ENCODE measurements around the gene MAMDC2. TPM values are rescaled to one million over a fixed set of nuclear protein-coding genes. Genes with fewer than 3 reads are reported as not detected.

Gene MAMDC2
- total and polyA plus RNA-seq, 2 of the 4 experiments (the other 2 are of a cell fraction): 5.0 to 5.2 TPM

DNA sequence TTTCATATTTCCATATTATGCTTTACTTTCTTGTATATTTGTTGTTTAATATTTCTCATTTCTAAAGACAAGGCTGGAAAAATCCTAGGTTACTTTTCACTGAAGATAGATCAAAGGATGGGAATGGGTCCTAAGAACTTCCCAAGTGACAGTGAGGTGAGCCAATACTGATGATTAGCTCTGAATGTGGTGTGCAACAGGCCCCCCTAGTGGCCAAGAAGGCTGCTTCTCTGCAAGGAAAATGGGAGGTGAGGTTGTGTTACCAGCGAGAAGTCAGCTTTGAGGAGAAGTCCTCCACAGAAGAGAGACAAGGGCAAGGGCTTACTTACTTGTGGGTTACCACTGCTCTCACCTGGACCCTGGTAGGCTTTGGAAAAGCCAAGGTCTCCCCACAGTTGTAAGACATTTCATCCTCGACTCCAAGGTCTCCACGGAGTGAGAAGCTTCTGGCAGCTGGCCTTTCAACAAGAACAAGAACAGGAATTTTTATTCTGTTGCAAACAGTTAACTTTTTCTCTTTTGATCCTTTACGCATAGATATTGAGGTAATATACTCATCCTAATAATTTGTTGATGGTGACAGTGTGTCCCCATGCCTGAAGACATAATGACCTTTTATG, 69.9 kb downstream of the MAMDC2 start (continued):
- no peak for TF ChIP-seq RFX5 (IDR thresholded peaks at IDR 0.05; ENCODE audit: low read depth, low read length)

DNA sequence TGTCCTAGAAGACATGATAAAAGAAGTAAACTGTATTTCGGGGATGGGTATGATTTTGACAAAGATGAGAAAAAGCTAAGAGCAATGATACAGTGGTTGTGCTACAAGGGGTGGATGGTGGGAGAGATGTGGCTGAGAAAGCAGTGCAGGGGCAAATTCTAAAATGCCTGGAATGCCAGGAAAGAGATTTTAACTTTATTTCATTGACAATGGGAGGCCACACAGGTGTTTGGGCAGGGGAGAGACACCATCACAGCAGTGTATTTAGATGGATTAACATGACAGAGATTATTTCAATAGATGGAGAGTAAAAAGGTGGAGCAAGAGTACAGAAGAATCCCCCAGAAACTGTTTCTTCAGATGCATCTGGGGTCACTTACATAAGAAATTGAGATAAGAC, 71.2 kb downstream of the MAMDC2 start:
- Histone ChIP-seq H4K8ac (ENCODE audit: low read depth in 2 of 2, low read length in 2 of 2) (no peak overlapping the region), H3K9ac (ENCODE audit: low read depth, low read length) (no peak overlapping the region), H3K18ac (ENCODE audit: low read depth, low read length) (no peak overlapping the region), H3K27me3 (ENCODE audit: control insufficient read depth, insufficient read depth, low read length) (no peaks in the 10 kb centered on the region), H3K14ac (replicated peaks; ENCODE audit: low read depth, low read length) (no peak overlapping the region), H2AK9ac (replicated peaks; ENCODE audit: low read depth, low read length, poor library complexity) (no peak overlapping the region), H3K4ac (ENCODE audit: low read depth, low read length) (no peak overlapping the region), H3K23ac (ENCODE audit: low read depth, low read length) (no peak overlapping the region), H4K20me1 (ENCODE audit: insufficient read depth, low read length) (no peaks in the 10 kb centered on the region), H2AK5ac (ENCODE audit: low read depth, low read length) (no peak overlapping the region), H2AFZ (replicated peaks; ENCODE audit: low read length, poor library complexity) (no peak overlapping the region), H4K5ac (ENCODE audit: low read depth, low read length) (no peak overlapping the region), H2BK120ac (ENCODE audit: low read depth, low read length) (no peak overlapping the region), H3K56ac (ENCODE audit: extremely low read depth, insufficient read depth, low read length) (no peak overlapping the region), H4K91ac (ENCODE audit: insufficient read depth, low read depth, low read length) (no peak overlapping the region), H3K4me3 (ENCODE audit: insufficient read depth, low read depth, low read length) (no peak overlapping the region), H2BK20ac (ENCODE audit: low read depth, low read length) (no peak overlapping the region), H2BK15ac (ENCODE audit: low read depth, low read length) (no peak overlapping the region), H3K4me1 (ENCODE audit: control insufficient read depth, insufficient read depth, low read length) (peaks cover 12% of the 10 kb centered on the region; the same call in 1 of the 2 replicates), H3K36me3 (ENCODE audit: control insufficient read depth, insufficient read depth, low read length) (no peaks in the 10 kb centered on the region), H2BK5ac (ENCODE audit: low read depth, low read length, poor library complexity, severe bottlenecking) (no peak overlapping the region), H3K27ac (ENCODE audit: insufficient read depth, low read length) (no peak overlapping the region), H3K4me2 (ENCODE audit: low read depth, low read length) (no peak overlapping the region), H3K9me3 (ENCODE audit: control insufficient read depth, insufficient read depth, low read length) (no peaks in the 10 kb centered on the region), H3K79me1 (ENCODE audit: low read depth in 1 of 2, low read length in 2 of 2) (no peaks in the 10 kb centered on the region), H3K9me1 (ENCODE audit: insufficient read depth, low read length) (peaks cover 13% of the 10 kb centered on the region)
- intact Hi-C loops (cut with micrococcal nuclease): loop anchor here (10.0 kb wide), 2 partner anchors 370 to 690 kb away; no protein-coding TSS in a partner anchor
- DNase-seq (no peak), ATAC-seq (ENCODE audit: low read depth) (no peak)
- in situ Hi-C loops (cut with MboI; ENCODE audit: low sequenced_read_pairs): loop anchor here (5.0 to 25.0 kb wide), 3 partner anchors 110 to 703 kb away; no protein-coding TSS in a partner anchor
- 100% methylated on average over 1 of the region's 1 CpG; no CpG with 5 or more reads in 1 of the 2 experiments for WGBS, 2 experiments (ENCODE audit: extremely low coverage in 2 of 2, insufficient read length in 1 of 2)
- BruUV-seq (replicated peaks): no TSS peak
- dilution Hi-C loops (cut with HindIII; ENCODE audit: low sequenced_read_pairs, unreplicated experiment): no loop called here
- POLR2A ChIA-PET (ENCODE audit: unreplicated experiment): no interaction called here
- CTCF ChIA-PET: no interaction called here
- TF ChIP-seq RAD21 (IDR thresholded peaks at IDR 0.05; ENCODE audit: low read length) (no peak), NFE2L2 (IDR thresholded peaks at IDR 0.05; ENCODE audit: low read depth, low read length) (no peak), RFX5 (IDR thresholded peaks at IDR 0.05; ENCODE audit: low read depth, low read length) (no peak), RCOR1 (IDR thresholded peaks at IDR 0.05; ENCODE audit: insufficient replicate concordance, low read length) (no peak), MAFK (IDR thresholded peaks at IDR 0.05; ENCODE audit: low read depth, low read length) (no peak), CEBPB (IDR thresholded peaks at IDR 0.05; ENCODE audit: low read depth, low read length) (no peak), SMC3 (IDR thresholded peaks at IDR 0.05; ENCODE audit: low read depth, low read length) (no peak), FOS (IDR thresholded peaks at IDR 0.05; ENCODE audit: low read depth, low read length) (no peak), MXI1 (IDR thresholded peaks at IDR 0.05; ENCODE audit: borderline replicate concordance, low read depth, low read length) (no peak), BHLHE40 (IDR thresholded peaks at IDR 0.05; ENCODE audit: low read depth, low read length) (no peak), POLR2A (IDR thresholded peaks at IDR 0.05; ENCODE audit: low read depth, low read length) (no peak), MAZ (IDR thresholded peaks at IDR 0.05; ENCODE audit: borderline replicate concordance, low read depth, low read length) (no peak), CHD1 (IDR thresholded peaks at IDR 0.05; ENCODE audit: low read depth, low read length) (no peak)
- TF ChIP-seq, protein P1, sequence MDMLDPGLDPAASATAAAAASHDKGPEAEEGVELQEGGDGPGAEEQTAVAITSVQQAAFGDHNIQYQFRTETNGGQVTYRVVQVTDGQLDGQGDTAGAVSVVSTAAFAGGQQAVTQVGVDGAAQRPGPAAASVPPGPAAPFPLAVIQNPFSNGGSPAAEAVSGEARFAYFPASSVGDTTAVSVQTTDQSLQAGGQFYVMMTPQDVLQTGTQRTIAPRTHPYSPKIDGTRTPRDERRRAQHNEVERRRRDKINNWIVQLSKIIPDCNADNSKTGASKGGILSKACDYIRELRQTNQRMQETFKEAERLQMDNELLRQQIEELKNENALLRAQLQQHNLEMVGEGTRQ (IDR thresholded peaks at IDR 0.05; ENCODE audit: low read depth, low read length): no peak
- TF ChIP-seq, protein P2, sequence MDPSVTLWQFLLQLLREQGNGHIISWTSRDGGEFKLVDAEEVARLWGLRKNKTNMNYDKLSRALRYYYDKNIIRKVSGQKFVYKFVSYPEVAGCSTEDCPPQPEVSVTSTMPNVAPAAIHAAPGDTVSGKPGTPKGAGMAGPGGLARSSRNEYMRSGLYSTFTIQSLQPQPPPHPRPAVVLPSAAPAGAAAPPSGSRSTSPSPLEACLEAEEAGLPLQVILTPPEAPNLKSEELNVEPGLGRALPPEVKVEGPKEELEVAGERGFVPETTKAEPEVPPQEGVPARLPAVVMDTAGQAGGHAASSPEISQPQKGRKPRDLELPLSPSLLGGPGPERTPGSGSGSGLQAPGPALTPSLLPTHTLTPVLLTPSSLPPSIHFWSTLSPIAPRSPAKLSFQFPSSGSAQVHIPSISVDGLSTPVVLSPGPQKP (IDR thresholded peaks at IDR 0.05; ENCODE audit: borderline replicate concordance, low read depth, low read length): no peak

Measured in IMR-90 (cell line).